NCI-H1048 (cell line): ENCODE data around the gene OR13J1.
"Not testable (repeated sequence)": the region's sequence is repeated elsewhere in the genome, so short reads cannot be mapped to it uniquely, and the experiment has no call there.

Source experiments
- DNase-seq: peaks from one replicate; lab custom pipeline; 2025; lab: John Stamatoyannopoulos, UW

Gene OR13J1

GRCh38 chr9:35904338-35904737 is 34.1 kb upstream of the OR13J1 start:
- no peak for DNase-seq

- DNase-seq = peak; percentile 46
These were observed 32.8 kb upstream of the OR13J1 start for GRCh38 chr9:35903049-35903448.

GRCh38 chr9:35899021-35899420 is 28.8 kb upstream of the OR13J1 start:
- no peak for DNase-seq

GRCh38 chr9:35898337-35898736 is 28.1 kb upstream of the OR13J1 start:
- no peak for DNase-seq

- DNase-seq = not testable (repeated sequence)
These were observed 27.3 kb upstream of the OR13J1 start for GRCh38 chr9:35897376-35898099.

- DNase-seq = no peak
These were observed 26.4 kb upstream of the OR13J1 start for GRCh38 chr9:35896570-35896969.

- no peak for DNase-seq
These were observed 21.9 kb upstream of the OR13J1 start for GRCh38 chr9:35892051-35892450.

- DNase-seq = no peak
These were observed 21.4 kb upstream of the OR13J1 start for GRCh38 chr9:35891646-35892045.

- DNase-seq = not testable (repeated sequence)
These were observed 14.7 kb upstream of the OR13J1 start for GRCh38 chr9:35884908-35885307.

GRCh38 chr9:35882996-35883395 is 12.8 kb upstream of the OR13J1 start:
- DNase-seq = no peak

- peak; percentile 15 for DNase-seq
These were observed 12.2 kb upstream of the OR13J1 start for GRCh38 chr9:35882263-35882848.

GRCh38 chr9:35872505-35872904 is 2.3 kb upstream of the OR13J1 start:
- DNase-seq = no peak

- no peak for DNase-seq
These were observed 1.3 kb upstream of the OR13J1 start for GRCh38 chr9:35871545-35871944.

GRCh38 chr9:35869621-35870216 is 482 bp downstream of the OR13J1 start:
- no peak for DNase-seq

- DNase-seq = no peak
These were observed 1.3 kb downstream of the OR13J1 start for GRCh38 chr9:35868933-35869332.

- no peak for DNase-seq
These were observed 2.7 kb downstream of the OR13J1 start for GRCh38 chr9:35867538-35867937.

GRCh38 chr9:35864695-35865255 is 5.4 kb downstream of the OR13J1 start:
- DNase-seq = no peak

- DNase-seq = no peak
These were observed 6.6 kb downstream of the OR13J1 start for GRCh38 chr9:35863583-35863982.

GRCh38 chr9:35862328-35862727 is 7.9 kb downstream of the OR13J1 start:
- no peak for DNase-seq

GRCh38 chr9:35861161-35861897 is 8.9 kb downstream of the OR13J1 start:
- DNase-seq = no peak

GRCh38 chr9:35859990-35860339 is 10.2 kb downstream of the OR13J1 start:
- no peak for DNase-seq

- DNase-seq = no peak
These were observed 10.8 kb downstream of the OR13J1 start for GRCh38 chr9:35859310-35859989.
